Fibroblast of skin of abdomen (primary cell): ENCODE data around the gene TENT4A.

Source experiments
- DNase-seq: peaks from one replicate; pipeline ENCODE4 v3.0.0-alpha.2; 2013

The TENT4A gene

DNA sequence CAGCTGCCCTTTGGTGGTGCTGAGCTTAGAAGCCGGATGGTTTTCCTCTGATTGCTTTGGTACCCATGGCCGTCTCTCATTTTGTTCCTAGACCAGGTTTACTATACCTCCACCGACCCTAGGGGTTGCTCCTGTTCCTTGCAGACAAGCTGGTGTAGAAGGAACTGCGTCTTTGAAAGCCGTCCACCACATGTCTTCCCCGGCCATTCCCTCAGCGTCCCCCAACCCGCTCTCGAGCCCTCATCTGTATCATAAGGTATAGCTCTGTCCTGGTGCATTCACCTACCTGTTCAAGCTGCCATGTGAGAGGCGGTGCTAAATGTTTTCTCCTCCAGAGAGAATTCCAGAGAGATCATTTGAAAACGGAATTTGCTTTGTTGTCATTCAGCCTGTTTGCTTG is 39.5 kb downstream of the TENT4A start:
- DNase-seq, result no peak

DNA sequence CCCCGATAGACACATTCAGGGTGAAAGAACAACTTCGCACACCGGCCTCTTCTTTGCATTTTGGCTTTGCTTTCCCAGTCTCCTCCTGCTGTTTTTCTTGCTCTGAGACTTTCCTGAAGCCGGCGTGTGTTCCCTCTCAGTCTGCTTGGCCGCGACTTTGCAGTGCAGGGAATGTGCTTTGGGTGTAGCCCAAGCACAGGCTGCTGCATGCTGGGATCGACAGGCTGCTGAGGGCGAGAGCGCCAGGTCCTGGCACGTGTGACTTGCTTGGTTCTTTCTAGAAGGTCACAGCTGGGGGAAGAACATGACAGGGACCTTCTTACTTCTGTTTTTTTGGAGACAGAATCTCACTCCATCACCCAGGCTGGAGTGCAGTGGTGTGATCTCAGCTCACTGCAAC is 40.6 kb downstream of the TENT4A start:
- no peak for DNase-seq

- DNase-seq, result no peak
Observed at GRCh38 chr5:6754766-6755165, 41.5 kb downstream of the TENT4A start.

DNA sequence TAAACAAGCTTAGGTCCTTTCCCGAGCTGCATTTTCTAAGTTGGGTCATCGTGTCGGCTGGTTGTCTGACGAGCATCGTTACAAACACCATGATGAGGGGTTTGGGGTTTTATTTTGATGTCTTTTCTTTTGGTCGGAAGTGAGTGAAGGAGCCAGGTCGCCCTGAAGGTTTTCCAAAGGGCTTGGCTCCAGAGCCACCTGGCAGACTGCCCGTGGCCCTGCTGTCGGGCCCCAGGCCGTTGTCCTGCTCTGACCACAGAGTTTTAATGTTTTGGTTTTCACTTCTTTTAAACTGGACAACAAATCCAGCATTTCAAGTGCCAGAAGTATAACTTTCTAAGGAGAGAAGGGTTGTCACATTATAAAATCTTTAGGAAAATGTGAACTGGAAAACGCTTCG is 42.3 kb downstream of the TENT4A start:
- no peak for DNase-seq

DNA sequence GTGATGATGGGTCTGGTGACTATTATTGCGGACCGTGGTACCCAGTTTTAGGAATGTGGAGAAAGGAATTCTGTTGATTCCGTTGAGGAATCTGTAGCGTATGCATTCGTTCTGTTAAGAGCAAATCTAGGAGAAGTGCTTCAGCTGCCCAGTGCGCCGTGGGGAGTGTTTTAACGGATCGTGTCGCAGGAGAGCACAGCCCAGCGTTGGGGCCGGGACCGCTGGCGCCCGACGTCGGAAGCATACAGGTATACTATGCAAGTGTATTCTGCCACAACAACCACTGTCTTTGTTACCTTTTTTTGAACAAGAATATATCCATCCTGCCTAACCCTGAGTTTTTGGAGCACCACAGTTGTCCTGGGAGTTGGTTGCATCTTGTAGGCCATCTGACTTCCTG is 42.7 kb downstream of the TENT4A start:
- DNase-seq, result no peak

DNA sequence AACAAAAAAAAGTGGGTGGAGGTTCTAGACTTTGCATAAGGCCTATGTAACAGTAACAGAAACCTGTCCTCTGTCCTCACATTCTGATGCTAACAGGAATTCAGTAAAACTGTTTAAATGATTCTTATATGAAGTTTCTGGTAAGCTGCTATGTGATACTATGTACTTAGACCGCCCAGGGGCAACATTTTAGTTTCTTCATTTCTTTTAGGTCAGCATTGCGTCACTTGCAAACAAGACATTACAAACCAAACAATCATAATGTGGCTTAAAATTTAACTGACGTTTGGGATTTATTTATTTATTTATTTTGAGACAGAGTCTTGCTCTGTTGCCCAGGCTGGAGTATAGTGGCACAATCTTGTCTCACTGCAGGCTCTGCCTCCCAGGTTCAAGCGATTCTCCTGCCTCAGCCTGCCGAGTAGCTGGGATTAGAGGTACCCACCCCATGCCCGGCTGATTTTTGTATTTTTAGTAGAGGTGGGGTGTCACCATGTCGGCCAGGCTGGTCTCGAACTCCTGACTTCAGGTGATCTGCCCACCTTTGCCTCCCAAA is 44.3 kb downstream of the TENT4A start:
- no peak for DNase-seq

DNA sequence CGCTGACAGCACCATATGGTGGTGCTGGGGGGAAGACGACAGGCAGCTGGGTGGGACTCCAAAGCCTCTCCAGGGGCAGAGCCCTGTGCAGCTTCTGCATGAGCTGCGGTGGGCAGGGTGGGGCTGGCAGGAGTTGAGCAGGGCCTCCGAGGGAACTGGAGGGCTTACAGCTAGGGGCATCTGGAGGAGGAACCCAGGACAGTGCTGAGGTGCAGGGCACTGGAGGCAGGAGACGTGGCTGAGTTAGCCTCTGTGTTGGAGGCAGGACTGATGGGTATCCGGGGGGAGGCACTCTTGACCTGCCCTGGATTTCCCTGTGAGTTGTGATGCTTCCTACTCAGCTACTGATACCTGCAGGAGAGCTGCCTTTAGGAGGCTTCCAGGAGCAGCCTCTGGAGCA is 45.0 kb downstream of the TENT4A start:
- DNase-seq, result no peak

DNA sequence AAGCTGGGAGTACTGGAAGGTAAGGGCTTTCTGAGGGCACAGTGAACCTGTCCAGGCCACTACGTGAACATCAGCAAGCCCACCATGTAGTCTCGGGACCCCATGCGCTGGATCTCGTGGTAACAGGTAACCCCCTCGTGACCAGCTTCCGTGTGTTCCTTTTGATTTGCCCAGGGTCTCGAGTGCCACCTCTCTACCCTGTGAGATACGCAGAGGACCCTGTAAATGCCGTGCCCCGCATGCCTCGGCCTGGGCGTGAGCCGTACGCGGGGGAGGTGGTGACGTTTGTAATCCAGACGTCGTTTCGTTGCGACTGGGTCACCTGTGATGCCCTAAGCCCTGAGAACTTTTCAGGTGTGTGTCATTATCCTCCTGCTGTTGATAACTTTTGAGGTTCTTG is 45.5 kb downstream of the TENT4A start:
- DNase-seq, result no peak

DNA sequence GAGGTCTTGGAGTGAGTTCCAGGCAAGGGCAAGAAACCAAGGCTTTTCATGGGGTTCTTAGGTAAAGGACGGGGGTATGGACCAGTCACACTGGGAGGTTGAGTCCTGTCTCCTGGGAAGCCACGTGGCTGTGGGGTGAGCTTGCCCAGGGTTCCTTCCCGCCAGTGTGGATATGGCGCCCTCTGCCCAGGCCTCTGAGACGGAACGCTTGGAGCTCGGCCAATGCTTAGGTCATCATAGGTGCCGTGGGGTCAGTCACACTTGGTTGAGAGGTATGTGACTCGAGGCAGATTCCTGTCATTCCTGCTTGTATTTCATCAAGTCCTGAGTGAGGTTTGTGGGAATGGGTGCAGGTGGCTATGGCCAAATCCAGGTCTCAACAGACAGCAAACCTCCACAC is 46.2 kb downstream of the TENT4A start:
- DNase-seq, result peak; percentile 14

DNA sequence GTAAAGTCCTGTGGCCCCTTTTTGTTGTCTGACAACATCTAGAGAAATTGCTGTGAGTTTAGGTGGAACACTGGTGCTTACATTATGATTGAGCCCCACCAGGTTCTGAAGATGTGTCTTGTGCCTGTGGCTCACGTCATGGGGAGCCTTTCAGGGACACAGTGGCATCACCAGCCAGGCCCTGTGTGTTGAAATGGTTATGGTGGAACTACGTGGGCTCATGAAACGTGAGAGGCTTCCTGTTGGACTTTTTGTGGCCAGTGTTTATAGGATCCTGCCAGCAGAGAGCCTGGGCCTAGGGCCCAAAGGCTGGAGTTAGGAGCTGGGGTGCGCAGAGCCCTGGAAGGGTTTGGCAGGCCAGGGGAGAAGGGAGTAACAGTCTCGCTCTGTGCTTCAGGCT is 46.8 kb downstream of the TENT4A start:
- DNase-seq, result no peak

GRCh38 chr5:6760686-6761085 is 47.5 kb downstream of the TENT4A start:
- no peak for DNase-seq

DNA sequence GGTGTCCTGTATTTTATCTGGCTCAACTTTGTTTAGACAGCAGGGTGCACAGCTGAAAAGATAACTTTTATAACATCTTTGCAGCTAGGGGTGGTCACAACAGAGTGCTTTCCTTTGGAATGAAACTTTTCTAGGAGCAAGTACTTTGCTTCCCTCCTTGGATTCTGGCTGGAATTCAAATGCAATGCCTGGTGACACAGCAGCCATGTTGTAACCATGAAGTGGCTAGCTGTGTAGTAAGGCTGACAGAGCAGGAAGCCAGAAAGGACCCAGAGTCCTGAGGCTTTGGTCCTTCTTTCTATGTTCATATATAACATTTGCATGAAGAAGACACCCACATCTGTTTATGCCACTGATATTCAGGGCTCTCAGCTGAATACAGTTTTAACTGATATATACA is 48.1 kb downstream of the TENT4A start:
- no peak for DNase-seq

DNA sequence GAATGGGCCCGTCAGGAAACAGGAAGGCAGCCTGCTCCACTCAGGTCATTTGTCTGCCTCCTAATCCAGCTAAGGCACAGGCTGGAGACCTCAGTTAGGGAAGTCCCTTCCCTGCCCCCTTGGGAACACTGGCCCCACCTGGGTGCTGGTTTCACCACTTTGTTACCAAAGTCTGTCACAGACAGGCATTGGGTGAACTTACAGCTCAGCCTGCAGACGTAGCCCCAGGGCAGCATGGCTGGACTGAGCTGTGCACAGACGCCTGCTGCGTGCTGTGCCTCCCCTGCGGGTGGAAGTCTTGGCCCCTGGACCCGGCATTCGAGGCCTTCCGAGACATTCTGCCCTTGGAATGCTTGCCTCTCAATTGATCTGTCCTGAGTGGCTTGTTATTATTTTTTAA is 48.9 kb downstream of the TENT4A start:
- DNase-seq, result no peak

- DNase-seq, result no peak
Observed at GRCh38 chr5:6762697-6763096, 49.5 kb downstream of the TENT4A start.

DNA sequence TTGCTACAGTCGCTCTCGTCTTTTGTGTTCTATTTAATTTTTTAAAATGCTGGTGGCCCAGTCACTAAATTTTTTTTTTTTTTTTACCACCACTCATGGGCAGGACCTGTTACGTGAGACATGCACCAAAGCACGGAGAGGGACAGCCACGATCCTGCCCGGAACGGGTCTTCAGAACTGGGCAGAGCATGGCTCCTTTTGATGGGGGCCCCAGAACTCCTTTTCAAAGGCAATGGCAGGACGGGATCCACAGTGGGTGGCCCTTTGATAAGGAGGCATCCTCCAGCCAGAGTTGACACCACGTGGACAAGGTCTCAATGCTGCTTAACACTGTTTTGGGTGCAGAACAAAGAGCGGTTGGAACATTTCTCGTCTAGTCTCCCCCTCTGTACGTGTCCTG is 50.0 kb downstream of the TENT4A start:
- no peak for DNase-seq

DNA sequence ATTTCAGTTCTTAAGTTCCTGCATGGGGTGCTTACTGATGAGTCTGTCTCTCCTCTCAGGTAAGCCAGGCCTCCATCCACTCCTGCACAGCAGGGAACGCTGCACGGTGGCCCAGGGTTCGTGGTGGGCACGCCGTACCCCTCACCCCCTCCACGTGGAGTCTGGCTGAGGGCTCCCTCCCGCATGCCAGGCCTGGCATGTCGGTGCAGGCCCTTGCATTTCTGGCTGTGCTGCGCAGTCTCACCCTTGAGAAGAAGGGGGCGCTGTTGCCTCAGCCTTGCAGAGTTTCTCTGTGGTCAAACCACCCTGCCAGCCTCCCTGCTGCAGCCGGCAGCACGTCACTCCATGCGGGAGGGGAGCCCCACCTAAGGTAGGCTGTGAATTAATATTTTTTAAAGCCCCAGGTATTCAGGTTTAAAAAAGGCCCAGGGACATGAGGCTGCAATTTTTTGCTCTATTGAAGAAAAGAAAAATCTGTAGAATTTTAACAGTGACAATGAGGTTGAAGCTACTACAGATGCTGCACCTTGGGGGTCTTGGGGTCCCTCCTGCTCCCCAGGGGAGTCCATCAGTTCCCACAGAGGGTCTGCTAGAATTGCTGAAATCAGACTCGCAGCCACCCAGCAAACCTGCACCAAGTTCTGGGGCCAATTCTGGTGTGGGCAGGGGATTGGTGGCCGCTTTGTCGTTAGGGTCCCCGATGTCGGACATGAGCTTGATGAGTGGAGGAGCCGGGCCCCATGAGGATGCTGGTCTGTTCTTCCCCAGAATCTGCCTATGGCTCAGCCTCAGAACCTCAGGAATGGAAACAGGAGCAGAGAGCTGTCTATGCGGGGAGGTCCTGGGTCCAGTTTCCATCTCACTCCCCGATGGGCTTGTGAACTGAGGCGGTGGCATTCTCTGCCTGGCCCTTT is 52.6 kb downstream of the TENT4A start:
- DNase-seq, result peak; percentile 57

GRCh38 chr5:6766604-6767093 is 53.4 kb downstream of the TENT4A start:
- DNase-seq, result peak; percentile 54

- DNase-seq, result no peak
Observed at GRCh38 chr5:6767481-6768063, 54.3 kb downstream of the TENT4A start.

DNA sequence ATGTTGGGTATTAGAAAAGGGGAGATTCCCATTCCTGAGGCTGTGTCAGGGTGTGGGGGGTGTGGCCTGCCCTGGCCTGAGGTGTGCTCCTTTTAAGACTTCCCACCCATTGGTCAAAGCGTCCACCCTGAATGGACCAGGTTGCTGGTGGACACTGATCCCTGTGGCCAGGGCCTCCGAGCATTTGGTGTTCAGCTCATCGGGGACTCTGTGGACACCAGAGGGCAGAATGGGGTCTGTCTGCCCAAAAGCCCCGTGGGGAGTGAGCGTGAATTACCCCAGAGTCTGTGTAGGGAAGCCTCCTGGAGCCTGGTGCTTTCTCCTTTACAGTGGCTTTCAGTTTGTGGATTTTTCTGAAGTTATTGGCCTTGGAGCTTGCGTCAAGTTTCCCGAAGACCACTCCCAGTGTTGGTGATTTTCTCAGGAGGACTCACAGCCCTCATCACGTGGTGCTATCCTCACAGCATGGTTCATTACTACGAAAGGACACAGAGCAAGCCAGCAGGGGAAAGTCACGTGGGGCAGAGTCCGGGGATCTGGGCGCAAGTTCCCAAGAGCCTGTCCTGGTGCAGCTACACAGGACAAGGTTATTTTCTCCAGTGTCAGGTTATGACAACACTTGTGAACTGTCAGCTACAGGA is 55.5 kb downstream of the TENT4A start:
- no peak for DNase-seq

- no peak for DNase-seq
Observed at GRCh38 chr5:6770826-6771607, 57.8 kb downstream of the TENT4A start.

GRCh38 chr5:6772886-6773285 is 59.7 kb downstream of the TENT4A start:
- DNase-seq, result no peak

DNA sequence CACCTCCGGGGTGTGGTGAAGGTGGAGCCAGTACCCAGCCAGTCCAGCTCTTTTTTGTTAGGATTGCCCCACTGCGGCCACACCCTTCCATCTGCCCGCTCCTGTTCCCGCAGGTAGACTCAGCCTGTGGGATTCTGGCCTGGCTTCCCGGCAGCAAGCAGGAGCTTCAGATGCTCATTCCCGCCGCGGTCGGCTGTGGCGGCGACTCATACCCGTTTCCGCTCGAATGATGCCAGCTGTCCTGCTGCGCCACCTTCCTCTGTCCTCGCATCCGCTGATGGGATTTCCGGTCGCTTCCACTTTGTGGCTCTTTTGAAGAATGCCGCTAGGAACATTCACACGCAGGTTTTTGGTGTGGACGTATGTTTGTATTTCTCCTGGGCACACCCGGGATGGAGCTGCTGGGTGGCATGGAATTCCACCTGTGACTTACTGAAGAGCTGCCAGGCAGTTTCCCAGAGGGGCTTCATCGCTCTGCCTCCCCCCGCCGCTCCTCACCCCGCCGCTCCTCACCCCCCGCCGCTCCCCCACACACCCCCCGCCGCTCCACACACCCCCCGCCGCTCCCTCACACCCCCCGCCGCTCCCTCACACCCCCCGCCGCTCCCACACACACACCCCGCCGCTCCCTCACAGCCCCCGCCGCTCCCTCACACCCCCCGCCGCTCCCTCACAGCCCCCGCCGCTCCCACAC is 60.3 kb downstream of the TENT4A start:
- no peak for DNase-seq
